NCI-H446 (cell line): Measurements from ENCODE around the gene KCNF1.

ENCODE experiments used
- DNase-seq, 2 experiments: peaks; one replicate each; lab custom pipeline; 2025; lab: John Stamatoyannopoulos, UW

KCNF1 gene

DNA sequence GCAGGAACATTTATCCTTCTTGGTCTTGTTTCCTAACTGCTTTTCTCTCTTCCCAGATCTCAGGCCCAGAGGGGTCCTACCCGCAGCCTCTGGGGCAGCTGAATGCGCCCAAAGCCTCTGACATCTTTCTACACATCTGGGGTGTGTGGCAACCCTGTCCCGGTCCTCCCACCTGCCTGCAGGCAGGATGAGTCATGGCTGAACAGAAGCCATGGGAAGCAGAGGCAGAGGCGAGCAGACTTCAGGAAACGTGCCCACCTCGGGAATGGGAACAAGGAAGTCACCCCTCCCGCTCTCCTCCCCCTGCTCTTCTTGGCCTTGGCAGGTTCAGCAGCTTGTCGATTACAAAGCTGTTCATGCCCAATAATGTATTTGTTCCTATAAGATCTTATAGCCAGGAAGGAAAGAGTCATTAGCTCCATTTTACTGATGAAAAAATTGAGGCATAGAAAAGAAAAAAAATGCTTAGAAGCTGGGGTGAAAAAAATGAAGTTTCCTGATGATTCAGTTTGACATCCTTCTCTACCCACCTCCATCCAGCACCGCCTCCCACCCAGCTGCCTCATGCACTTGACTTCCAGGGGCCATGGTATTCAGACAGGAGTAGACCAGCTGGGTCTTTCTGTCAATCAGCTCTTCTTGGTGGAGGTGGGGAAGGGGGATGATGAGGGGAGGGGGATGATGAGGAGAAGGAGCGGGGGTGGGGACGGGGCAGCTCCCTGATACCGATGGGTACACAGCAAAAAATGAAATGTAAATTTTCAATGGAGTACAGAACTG is 10.4 kb upstream of the KCNF1 start:
- DNase-seq, result no peak

DNA sequence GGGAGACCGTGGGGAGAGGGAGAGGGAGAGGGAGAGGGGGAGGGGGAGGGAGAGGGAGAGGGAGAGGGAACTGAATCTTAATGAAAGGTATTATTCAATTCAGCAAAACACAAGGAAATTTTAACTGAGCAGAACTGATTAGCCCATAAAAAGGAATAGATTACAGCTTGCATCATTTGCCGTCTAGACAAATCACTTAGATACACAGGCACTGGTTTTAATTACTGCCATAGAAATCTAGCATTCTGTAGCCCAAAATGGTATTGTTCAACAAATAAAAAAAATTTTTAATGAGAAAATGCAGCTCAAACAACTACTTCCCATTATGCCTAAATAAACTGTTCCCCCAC is 7.9 kb upstream of the KCNF1 start:
- DNase-seq, result no peak

DNA sequence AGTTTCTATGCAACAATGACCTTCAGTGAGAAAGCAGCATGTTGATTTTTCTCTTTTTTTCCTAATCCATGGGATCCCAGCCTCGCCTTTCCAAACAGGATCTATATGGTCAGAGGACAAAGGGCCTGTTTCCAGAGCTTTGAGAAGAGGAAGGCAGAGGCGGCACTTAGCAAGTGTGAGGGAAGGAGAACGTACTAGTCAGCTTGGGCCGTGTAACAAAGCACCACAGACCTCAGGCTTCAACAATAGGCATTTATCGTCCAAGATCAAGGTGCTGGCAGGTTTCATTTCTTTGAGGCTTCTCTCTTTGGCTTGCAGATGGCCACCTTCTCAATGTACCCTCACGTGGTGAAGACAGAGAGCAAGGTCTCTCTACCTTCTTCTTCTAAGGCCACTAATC is 7.3 kb upstream of the KCNF1 start:
- no peak for DNase-seq

DNA sequence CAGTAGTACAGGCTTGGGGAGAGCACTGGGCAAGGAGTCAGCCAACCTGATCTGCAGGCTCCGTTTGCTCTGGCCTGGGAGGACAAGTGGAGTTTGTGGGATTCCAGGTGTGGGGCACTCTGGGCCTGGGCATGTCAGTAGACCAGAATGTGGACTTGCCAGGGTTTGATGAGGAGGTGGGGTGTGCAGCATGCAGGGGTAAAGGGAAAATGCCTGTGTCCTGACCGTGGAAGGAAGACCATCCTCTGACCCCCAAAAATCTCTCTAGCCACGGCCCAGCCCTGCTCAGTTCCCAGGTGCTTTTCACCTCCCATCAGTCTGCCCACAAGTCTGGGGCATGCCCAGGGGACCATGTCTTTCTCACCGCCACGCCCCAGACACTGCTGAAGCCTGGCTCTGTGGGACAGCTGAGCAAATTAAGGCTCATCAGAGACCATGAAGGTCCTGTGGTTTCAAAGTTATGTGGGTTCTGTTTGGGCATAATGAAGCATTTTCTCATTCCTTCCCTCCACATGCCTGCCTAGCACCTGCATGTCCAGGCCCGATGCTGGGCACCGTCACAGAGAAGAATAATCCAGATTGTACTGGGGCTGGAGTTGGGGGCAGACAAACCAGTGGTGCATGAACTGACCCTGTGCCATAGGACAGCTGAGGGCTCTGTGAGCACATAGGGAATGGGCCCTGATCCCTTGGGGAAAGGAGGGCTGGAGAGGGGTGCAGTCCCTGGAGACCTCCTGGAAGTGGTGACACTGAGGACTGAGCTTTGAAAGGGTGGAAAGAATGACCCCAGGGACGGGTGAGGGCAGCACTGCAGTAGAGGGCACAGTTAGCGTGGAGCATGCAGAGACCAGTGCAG is 6.5 kb upstream of the KCNF1 start:
- DNase-seq, result no peak

DNA sequence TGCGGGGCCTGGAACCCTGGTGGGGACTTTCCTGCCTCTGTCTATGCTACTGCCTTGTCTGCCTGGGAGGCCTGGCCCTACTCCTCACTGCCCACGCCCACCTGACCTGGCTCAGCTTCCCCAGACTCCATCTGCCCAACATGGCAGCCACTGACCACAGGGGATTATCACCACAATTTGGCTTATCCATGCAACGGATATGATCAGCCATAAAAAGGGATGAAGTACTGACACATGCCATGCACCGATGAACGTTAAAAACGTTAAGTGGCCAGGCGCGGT is 5.9 kb upstream of the KCNF1 start:
- no peak for DNase-seq

DNA sequence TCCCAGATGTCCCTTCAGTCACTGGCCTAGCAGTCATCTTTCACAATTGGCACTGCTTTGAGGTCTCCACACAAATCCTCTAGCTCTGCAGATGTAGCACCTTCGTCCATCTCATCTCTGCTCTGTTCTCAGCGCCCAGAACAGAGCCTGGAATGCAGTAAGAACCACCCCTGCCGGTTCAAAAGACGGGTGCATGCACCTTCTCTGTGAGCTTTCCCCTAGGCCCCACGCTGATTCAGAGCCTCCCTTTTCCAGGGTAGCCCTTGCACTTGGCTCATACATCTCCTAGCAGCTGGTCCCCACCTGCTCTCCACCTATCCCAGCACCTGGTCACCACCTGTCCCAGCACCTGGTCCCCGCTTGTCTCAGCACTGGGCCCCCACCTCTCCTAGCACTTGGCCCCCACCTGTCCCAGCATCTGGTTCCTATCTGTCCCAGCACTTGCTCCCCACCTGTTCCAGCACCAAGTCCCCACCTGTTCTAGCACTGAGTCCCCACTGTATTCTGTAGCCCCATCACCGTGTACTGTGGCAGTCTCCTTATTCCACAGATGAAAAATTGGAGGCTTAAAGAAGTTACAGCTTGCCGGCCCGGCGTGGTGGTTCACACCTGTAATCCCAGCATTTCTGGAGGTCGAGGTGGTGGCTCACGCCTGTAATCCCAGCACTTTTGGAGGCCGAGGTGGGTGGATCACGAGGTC is 4.7 kb upstream of the KCNF1 start:
- DNase-seq, result no peak

DNA sequence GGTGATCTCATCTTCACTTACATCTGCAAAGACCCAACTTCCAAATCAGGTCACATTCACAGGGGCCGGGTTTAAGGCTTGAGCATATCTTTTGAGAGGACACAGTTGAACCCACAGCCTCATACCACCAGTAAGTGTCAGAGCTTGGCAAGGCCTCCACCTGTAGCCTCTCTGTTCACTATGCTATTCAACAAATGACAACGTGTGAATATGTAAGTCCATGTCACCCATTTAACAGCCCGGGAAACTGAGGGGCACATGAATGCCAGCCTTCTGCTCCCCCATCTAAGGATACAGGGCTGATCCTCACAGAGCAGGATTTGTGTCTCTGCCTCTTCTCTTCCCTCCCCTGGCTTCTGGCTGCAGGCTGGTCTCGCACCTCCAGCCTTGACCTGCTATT is 3.5 kb upstream of the KCNF1 start:
- no peak for DNase-seq

DNA sequence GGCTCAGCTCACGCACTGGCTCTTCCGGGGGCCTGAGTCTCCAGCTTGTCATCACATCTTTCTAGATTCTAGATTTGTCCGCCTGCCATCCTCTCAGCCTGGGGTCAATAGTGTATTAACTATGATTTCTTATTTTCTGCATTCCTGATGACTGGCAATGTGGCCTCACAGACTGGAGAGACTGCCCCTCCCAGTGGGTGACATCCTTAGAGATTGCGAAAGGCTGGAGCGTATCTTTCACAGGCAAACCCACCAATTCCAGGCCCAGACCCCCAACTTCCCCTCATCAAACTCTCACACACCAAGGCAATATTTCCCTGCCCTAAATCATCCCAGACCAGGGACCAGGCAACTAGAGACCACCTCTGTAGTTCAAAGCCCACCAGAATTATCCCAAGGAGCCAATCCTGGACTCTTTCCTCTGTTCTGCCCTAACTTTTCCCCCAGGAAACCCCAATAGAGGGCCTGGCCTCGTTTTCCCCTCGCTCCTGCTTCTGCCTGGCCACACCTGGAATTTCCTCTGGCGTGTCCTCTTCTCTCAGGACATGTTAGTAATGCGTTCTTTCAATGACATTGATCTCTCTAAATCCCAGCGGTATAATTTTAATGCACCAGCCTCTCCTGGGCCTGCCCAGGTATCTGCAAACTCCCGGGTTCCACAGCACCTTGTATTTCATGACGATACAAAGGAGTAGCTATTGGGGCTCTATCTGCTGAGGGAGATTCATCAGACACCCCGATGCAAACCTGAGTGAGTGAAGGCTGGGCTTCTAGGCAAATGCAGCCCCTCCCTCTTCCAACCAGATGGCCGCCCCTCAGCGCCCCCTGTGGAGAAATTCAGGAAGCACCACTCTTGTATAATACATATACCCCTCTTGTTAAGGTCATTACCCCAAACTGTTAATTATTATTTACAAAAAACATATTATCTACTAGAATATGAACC is 2.4 kb upstream of the KCNF1 start:
- DNase-seq, result peak in 1 of 2 experiments; percentile 2

DNA sequence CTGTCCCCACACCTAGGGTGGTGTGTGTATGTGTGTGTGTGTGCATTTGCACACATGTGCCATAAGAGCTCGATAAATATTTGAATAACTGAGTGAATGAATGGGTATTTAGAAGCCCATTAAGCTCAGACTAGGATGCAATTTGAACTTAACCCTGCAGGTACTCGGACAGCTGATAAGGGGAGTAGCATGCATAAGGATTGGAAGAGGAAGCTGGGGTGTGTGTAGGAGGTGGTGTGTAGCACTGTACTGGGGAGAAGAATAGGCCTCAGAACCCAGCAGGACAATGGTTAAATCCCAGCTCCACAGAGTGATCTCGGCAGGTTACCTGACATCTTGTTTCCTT is 1.8 kb upstream of the KCNF1 start:
- DNase-seq, result no peak

DNA sequence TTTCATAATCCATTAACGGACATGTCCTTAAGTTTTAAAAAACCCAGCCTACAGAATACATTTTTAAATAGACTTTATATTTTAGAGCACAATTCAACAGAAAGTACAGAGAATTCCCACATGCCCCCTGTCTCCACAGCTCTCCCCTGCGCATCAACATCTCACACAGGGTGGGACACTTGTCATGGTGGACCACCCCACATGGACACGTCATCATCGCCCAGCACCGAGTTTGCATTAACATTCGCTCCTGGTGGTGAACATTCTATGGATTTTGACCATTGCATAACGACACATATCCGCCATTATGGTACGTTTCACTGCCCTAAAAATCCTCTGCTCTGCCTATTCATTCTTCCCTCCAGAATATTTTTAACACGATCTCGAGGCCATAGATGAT is 1.1 kb upstream of the KCNF1 start:
- no peak for DNase-seq

DNA sequence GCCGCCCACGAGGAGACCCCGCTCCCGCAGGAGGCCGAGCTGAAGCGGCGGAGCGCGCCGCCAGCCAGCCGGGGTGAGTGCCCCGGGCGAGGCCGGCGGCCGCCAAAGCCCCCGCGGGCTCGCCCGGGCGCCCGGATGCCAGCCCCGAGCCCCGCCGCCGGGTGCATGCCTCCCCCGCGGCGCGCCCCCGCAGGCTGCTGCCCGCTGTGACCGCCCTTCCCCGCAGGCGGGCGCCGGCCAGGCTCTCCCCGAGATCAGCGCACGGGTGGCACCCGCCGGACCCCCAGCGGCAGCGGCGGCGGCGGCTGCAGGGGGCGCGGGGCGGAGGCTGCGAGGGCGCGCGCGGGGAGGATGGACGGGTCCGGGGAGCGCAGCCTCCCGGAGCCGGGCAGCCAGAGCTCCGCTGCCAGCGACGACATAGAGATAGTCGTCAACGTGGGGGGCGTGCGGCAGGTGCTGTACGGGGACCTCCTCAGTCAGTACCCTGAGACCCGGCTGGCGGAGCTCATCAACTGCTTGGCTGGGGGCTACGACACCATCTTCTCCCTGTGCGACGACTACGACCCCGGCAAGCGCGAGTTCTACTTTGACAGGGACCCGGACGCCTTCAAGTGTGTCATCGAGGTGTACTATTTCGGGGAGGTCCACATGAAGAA is 470 bp downstream of the KCNF1 start:
- DNase-seq, result no peak

DNA sequence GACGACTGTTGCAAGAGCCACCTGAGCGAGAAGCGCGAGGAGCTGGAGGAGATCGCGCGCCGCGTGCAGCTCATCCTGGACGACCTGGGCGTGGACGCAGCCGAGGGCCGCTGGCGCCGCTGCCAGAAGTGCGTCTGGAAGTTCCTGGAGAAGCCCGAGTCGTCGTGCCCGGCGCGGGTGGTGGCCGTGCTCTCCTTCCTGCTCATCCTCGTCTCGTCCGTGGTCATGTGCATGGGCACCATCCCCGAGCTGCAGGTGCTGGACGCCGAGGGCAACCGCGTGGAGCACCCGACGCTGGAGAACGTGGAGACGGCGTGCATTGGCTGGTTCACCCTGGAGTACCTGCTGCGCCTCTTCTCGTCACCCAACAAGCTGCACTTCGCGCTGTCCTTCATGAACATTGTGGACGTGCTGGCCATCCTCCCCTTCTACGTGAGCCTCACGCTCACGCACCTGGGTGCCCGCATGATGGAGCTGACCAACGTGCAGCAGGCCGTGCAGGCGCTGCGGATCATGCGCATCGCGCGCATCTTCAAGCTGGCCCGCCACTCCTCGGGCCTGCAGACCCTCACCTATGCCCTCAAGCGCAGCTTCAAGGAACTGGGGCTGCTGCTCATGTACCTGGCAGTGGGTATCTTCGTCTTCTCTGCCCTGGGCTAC is 1.2 kb downstream of the KCNF1 start:
- no peak for DNase-seq

DNA sequence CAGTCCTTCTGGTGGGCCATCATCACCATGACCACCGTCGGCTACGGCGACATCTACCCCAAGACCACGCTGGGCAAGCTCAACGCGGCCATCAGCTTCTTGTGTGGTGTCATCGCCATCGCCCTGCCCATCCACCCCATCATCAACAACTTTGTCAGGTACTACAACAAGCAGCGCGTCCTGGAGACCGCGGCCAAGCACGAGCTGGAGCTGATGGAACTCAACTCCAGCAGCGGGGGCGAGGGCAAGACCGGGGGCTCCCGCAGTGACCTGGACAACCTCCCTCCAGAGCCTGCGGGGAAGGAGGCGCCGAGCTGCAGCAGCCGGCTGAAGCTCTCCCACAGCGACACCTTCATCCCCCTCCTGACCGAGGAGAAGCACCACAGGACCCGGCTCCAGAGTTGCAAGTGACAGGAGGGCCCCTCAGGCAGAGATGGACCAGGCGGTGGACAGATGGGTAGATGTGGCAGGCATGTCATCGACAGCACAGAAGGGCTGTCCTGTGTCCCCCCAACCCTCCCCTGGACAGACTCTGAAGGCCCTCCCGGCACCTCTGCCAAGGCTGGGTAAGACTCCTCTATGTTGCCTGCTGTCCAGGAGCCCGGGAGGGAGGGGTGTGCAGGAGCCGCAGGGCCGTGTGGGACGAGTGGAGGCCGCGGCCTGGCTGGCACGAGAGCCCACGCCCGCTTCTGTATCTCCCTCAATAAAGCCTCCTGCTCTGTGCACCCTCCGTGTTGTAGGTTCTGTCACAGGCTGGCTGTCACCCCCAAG is 2.0 kb downstream of the KCNF1 start:
- DNase-seq, result no peak

DNA sequence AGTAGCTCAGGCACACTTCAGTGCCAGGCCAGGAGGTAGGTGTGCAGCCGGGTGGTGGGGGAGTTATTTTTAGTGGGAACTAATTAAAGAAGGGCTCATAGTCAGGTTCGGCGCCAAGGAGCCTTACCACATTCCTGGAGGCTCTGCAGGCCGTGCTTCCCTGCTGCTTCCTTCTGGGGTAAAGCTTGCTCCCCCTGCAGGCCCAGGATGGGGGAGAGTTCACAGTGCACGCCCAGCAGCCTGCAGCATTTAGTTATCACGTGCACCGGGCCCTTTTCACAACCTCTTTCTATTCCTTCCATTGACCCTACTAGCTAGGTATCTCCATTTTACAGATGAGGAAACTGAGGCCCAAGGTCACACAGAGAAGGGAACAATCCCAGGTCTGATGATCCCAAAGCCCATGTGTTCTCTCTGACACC is 2.5 kb downstream of the KCNF1 start:
- no peak for DNase-seq

DNA sequence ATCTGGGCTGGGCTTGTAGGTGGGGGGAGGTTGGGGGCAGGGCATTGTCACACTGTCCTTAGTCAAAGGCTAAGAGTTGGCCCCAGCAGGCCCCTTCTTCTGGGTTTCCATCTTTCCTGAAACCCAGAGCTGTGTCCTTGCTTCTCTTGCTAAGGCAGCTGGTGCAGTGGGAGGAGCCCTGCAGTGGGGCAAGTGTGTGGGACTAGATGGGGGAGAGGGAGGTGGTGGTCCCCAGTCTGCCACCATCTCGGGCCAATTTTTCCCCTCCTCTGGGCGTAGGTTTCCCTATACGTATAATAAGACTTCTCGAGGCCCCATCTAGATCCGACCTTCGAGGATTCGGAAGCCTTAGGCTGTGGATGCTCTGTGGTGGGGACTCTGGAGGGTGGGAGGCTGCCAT is 3.5 kb downstream of the KCNF1 start:
- DNase-seq, result no peak

DNA sequence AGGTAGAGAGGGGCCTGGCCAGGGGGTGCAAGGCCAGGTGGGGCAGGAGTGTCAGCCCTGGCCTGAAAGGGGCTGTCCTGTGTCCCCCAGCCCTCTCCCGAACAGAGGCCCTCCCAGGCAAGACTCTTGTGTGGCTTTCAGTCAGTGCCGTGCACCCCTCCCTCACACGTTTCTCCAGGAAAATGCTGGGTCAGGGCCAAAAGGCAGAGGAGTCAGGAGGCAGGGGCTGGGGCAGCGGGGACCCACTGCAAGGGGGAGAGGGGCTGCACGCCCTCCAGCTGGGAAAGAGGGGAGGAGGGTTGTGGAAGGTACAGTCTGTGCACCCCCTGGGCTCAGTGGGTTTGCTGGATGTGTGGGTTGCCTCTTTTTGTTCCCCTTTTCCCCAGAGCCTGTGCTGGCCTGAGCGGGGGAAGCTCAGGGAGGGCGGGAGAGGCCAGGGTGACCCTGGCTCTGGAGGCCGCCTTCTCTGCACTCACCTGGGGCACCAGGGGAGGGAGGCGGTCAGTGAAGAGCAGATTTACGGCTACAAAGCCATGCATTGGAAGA is 4.1 kb downstream of the KCNF1 start:
- no peak for DNase-seq

DNA sequence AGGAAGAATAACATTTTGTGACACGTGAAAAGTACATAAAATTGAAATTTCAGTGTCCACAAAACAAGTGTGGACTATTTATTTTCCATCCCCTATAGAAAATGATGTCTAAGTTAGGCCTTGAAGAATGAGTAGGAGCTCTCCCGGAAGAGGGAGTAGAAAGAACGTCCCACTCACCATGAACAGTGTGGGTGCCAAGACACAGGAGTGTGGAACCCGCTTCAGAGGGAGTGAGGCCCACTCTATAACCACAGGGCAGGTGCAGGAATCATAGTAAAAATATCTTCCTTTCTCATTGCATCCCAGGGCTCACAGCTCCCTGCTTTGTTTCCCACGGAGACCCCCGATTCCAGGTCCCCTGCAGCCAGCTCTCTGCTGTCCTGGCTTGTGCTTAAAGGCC is 5.2 kb downstream of the KCNF1 start:
- DNase-seq, result no peak

DNA sequence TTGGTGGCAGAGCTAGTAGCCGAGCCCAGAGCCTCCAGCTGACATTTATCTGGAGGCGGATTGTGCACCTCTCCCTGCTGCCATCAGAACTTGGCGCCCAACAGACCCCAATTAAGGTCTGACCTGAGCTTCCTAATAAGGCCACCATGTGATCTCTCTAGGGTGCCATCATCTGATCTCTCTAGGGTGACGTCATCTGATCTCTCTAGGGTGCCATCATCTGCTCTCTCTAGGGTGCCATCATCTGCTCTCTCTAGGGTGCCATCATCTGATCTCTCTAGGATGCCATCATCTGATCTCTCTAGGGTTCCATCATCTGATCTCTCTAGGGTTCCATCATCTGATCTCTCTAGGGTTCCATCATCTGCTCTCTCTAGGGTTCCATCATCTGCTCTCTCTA is 6.2 kb downstream of the KCNF1 start:
- no peak for DNase-seq

DNA sequence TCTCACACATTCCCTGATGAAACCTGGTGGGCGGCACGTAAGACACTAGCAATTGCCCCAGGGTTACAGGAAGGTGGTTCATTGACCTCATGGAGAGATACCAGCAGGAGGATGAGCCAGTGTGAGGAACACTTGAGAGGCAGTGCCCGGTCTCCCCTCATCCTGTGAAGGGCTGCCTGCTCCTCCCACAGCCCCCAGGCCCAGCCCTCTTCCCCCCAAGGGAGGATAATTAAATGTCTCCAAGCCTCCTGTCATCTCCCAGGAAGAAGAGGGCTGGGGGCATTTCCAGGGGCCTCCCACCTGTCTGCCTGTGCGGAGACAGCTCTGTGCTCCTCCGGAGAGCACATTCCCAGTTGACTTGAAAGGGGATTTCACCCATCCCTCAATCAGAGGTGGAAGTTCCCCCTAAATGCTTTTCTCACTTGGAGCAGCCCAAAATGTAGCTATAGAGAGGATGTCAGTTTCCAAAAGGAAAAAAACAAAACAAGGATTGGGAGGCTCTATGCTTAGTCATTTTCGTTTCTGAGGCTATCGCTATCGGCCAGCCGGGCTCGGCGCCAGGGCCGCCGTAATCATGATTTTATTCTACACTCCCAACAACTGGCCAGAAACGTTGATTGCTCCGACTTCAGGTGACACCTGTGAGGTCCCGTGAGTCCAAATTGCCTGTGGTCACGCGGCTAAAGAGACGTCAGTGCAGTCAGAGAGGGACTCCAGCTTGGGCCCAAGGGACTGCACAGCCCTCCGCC is 7.1 kb downstream of the KCNF1 start:
- DNase-seq, result no peak
